NCI-H2227 (cell line): ENCODE results near the gene TRIM73.
"Not testable (repeated sequence)": the region's sequence is repeated elsewhere in the genome, so short reads cannot be mapped to it uniquely, and the experiment has no call there.

ENCODE experiments used
- DNase-seq: peaks from one replicate; lab custom pipeline; 2025; ENCODE audit not compliant: unreplicated experiment; lab: John Stamatoyannopoulos, UW

TRIM73 gene

DNA sequence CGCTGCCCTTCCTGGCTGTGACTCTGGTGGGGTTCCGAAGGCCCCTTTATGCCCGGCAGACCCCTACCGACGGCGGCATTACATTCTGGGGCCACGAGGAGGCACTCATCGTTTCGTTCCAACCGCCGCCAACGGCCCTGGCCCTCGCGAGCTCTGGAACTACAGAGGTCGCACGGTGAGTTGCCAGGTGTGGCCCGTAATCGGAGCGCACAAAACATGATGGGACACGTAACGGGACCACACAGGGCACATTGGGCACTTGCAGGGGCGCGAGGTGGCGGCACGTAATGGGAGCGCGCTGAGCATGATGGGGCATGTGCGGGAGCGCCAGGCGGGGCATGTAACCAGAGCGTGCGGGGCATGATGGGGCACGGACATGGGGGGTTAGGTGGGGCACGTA lies at the start of gene TRIM73:
Gene TRIM73, plus strand, starts transcription at position 301 of the 400 bp plus-strand sequence. CDS start 3,305 bp downstream, outside the sequence.
- DNase-seq: not testable (repeated sequence)

DNA sequence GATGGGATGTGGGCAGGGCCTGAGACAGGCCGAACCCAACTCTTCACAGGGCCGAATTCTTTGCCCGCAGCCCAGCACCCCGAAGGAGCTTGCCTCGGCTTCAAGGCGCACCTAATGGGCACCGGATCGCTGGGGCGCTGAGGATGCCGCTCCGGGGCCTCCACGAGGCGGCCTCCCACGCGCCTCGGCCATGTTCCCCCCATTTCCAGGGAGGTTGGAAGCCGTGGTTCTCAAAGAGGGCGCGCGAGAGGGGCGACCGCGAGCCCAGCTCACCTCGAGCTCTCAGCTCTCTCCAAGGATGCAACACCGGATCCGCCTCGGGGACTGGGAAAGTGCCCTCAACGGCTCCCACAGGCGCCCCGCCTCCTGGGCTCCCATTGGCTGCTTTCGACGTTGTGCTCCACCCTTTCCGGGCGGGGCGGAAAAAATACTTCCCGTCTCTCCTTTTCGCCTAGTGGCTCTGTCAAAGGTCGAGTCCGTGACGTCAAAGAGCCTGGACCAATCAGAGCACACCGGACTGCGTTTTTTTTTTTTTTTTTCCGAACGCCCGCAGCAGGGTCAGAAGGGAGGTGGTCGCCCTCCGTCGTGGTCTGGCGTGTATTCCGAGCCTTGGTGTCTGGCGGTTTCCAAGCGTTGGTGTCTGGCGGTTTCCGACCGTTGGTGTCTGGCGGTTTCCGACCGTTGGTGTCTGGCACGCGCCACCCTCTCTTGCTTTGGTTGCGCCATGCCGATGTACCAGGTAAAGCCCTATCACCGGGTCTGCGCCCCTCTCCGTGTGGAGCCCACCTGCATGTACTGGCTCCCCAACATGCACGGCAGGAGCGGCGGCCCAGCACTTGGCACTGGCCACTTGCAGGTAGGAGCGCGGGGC lies 36.5 kb upstream of the TRIM73 start:
- DNase-seq: not testable (repeated sequence)

DNA sequence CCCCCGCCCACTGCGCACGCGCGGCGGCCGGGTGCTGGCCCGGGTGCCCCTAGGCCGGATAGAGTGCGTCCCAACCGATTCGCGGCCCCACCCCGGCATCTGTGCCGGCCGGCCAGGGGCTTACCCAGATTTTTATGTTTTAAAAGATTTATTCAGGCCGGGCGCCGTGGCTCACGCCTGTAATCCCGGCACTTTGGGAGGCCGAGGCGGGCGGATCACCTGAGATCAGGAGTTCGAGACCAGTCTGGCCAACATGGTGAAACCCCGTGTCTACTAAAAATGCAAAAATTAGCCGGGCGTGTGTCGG lies 35.9 kb upstream of the TRIM73 start:
- DNase-seq: not testable (repeated sequence)

DNA sequence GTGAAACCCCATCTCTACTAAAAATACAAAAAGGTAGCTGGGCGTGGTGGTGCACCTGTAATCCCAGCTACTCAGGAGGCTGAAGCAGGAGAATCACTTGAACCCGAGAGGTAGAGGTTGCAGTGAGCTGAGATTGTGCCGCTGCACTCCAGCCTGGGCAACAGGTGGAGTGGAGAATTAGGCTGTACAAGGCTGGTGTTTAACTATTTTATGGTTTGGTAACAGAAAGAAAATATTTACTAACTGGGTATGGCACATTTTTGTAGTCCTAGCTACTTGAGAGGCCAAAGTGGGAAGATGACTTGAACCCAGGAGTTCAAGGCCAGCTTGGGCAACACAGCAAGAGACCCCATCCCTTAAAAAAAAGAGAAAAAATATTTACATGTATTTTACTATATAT lies 31.4 kb upstream of the TRIM73 start:
- not testable (repeated sequence) for DNase-seq

DNA sequence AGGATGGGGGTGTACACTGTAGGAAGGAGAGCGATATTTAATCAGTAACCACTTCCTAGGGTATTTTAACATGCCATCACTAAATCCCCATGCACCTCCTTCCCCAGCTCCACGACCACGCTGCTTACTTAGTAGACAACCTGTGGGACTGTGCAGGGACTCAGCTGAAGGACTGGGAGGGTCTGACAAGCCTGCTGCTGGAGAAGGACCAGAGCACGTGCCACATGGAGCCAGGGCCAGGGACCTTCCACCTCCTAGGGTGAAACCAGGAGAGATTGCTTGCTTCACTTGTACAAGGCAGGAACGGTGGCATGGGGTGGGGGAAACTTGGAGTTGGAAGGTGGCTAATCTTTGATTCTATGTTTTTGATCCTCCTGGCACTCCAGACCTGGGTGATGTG lies 28.8 kb upstream of the TRIM73 start:
- DNase-seq: not testable (repeated sequence)

DNA sequence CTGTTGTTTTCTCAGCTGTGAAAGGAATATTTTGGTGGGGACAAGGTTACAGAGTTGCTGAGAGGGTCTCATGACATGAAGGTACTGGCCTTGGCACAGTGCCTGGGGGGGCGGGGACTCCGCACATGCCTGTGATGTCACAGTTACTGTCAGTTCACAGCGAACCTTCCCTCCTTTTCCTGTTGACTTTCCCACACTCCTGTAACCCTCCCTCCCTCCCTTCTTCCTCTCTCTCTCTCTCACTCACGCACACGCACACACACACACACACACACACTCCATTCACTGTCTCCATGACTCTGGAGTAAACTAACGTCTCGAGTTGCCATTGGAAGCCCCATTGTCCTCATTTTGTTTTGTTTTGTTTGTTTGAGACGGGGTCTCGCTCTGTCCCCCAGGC lies 28.1 kb upstream of the TRIM73 start:
- not testable (repeated sequence) for DNase-seq

DNA sequence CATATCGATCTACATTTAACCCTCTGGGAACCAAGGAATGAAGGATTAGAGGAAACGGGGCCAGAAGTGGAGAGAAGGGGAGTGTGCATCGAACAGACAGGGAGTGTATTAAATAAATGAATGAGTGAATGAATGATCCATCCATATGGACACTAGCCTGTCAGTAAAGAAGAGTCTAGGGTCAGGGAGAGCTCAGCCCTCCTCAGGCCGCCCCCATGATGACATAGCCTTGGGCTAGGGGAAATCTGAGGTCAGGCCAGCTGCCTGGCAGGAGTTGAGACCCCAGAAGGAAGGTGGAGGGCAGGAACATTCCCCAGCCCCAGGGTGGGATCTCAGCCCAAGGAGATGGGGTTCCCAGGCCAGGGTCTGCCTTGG lies 21.3 kb upstream of the TRIM73 start:
- not testable (repeated sequence) for DNase-seq

DNA sequence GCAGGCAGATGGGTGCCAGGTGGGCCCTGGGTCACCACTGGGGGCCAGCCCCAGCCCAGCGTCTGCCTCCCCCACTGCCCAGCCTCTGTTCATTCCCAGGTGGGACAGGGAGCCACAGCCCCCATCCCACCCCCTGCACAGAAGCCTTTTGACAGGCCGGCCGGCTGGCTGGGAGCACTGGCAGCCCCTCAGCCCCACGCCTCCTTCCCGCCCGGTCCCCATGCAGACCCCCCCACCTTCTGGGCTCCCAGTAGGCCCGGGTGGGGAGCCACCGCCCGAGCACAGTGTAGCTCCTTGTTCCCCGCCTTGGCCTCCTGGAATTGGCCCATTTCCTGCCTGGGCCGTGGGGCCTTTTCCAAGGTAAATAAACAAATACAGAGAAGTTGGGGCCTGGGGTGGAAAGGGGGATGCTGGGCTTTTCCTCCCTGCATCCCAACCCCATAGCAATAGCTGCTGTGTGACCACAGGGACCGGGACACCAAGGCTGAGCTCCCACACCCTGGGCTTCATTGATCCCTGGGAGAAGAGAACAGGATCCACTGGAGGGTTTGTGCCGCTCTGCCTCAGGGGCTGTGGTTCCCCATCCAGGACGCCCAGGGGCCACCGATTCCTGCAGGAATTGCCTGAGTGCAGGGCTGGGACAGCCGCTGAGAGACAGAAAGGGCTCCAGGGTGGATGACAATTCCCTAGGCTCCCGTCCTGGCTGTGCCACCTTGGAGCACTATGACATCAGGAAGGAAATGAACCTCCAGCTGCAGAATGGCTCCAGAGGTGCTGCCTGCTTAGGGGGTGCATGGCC lies 20.7 kb upstream of the TRIM73 start:
- DNase-seq: not testable (repeated sequence)

DNA sequence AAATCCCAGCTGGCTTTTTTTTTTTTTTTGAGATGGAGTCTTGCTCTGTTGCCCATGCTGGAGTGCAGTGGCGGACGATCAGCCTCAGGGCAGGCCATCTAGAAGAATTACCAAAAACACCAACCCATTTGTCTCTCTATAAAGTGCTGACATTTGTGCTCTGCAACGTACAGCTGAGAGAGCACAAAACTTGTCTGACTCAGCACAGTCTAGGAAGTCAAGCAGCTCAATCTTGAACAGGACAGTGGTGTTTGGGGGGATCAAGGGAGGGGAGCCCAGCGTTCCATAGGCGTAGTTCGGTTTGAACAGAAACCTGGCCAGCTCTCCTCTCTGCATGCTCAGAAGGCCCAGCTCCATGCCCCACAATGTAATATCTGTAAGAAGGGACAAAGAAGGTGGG lies 2.2 kb upstream of the TRIM73 start:
- DNase-seq: not testable (repeated sequence)

DNA sequence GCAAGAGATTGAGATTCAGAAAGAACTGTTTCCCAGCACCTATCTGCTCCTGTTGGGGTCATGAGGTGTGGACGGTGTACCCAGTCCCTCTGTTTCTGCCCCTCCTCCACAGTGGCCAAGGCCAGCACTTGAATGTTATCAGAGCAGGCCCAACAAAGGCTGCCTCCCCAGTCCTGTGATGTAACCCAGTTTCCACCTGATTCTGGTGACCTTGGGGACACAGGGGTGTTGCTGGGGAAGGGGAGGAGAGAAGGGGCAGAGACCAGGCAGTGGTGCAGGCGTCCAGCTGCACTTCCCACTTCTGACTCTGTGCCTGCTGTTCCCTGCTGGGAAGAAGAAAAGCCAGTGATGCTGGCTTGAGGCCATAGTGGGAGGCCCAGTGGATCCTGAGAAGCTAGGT lies 2.4 kb downstream of the TRIM73 start:
- not testable (repeated sequence) for DNase-seq

DNA sequence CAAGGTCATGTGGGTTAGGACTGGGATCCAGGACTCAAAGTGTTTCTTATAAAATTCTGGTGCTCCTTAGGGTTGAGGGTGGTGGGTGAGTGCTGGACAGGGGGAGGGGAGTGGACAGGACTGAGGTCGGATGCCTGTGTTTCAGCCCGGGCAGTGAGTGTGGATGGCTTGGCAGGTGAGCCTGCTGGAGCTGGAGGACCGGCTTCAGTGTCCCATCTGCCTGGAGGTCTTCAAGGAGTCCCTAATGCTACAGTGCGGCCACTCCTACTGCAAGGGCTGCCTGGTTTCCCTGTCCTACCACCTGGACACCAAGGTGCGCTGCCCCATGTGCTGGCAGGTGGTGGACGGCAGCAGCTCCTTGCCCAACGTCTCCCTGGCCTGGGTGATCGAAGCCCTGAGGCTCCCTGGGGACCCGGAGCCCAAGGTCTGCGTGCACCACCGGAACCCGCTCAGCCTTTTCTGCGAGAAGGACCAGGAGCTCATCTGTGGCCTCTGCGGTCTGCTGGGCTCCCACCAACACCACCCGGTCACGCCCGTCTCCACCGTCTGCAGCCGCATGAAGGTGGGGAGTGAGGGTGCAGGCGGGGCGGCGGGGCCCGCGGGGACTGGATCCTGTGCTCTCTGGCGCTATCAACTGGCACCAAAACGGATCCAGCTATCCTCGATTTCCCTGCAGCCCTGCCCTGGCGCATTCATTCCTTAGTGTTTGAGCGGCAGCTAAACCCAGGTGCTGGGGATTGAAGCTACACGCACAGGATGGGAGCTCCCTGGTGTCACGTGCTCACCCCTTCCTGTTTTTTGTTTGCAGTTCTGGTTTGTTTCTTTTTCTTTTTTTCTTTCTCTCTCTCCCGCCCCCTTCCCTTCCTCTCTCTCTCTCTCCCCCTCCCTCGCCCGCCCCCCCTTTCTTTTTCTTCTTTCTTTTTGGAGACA lies 3.6 kb downstream of the TRIM73 start:
- DNase-seq: not testable (repeated sequence)

DNA sequence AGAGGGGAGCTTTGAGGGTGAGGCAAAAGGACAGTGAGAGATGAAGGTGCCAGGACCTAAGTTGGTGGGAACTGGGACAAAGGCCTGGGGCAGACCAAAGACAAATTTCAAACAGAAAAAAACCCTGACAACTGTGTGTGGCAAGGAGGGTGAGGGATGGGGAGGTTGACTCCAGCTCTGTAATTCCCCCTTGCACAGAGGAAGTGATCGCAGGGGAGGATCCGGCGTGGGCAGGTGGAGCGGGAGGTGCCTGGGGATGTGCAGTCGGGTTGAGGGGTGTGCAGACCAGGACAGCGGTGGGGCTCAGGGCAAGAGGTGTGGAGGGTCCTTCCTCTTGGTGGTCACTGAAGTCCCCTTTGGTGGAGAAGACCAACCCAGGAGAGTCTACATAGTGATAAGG lies 5.1 kb downstream of the TRIM73 start:
- not testable (repeated sequence) for DNase-seq

DNA sequence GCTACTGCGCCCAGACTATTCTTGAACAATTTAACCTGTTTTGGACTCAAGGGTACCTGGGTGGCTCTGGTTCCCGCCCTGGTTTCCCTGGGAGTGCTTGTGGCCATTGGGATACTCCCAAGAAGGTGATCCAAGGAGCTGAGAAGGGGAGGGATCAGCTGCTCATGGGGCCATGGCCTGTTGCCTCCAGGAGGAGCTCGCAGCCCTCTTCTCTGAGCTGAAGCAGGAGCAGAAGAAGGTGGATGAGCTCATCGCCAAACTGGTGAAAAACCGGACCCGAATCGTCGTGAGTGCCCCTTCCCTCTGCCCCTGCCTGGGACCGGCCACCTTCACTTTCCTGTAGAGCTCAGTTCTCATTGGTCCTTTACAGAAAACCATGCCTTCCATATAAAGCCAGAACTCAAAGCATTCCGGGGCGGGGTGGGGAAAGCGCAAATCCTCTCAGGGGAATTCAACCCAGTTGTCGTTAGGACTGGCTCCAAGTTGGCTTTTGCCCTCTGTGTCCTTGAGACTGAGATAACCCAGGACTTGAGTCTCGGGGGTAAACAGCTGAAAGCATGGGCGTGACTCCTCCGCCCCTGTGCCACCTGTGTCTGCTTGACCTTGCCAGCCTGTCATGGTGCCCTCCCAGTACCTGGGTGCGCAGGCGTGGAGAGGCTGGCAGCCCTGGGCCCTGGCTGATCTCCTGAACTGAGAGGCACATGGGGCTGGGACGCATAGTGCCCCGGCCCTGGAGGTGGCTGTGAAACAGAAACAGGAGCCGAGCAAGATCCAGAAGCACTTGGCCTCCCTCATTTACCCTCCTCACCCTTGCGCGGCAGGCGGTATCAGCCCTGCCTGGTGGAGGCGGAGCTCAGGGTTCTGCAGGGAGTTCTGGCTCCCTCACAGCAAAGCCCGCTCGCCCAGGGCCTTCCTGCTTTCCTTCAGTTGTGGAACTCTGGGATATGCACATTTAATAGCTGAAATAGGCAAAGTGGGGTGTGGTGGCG lies 8.3 kb downstream of the TRIM73 start:
- DNase-seq: not testable (repeated sequence)

DNA sequence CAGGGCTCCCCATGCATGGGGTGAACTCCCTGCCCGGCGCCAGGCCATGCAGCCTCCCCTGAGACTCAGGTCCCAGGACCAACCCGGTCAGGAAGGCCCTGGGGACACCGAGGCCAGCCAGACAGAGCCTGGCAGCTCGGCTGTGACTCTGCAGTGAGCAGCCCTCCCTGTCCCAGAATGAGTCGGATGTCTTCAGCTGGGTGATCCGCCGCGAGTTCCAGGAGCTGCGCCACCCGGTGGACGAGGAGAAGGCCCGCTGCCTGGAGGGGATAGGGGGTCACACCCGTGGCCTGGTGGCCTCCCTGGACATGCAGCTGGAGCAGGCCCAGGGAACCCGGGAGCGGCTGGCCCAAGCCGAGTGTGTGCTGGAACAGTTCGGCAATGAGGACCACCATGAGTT lies 9.2 kb downstream of the TRIM73 start:
- not testable (repeated sequence) for DNase-seq

DNA sequence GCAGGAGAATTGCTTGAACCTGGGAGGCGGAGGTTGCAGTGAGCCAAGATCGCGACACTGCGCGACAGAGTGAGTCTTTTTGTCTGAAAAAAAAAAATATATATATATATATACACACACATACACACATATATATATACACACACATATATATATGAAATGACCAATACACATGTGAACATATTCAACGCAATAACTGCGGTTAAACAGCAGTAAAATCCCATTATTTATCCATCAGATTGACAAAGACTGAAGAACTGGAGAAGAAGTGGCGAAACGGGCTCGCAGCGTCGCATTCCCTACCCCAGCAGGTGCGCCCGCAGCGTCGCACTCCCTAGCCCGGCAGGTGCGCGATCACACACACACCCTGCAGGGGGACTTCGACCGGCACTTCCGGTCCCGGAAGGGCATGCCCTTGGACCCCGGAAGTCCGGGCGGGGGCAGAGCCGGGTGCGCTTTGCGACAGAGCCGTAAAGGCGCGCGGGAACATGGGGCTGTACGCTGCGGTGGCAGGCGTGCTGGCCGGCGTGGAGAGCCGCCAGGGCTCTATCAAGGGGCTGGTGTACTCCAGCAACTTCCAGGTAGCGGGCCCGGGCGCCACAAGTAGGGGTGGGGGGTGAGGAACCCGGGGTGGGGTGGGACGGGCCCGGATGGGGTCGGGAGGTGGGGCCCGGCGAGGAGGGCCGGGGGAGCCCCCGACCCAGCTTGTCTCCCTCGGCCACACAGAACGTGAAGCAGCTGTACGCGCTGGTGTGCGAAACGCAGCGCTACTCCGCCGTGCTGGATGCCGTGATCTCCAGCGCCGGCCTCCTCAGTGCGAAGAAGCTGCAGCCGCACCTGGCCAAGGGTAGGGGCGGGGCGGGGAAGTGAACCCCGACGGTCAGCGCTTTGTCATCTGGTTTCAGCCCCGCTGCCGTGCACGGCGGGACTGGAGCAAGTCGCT lies 14.7 kb downstream of the TRIM73 start:
- DNase-seq: not testable (repeated sequence)

DNA sequence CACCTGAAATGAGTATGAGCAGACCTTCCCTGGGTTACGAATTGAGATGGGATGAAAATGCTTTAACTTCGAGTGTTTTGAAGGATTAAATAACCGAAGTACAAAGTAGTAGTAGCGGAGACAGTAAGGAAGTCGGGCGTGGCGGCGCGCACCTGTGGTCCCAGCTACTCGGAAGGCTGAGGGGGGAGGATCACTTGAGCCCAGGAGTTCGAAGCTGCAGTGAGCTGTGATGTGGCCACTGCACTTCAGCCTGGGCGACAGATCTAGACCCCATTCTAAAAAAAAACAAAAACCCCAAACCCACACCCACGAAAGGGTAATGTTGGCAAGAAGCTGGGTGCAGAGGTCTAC lies 15.4 kb downstream of the TRIM73 start:
- DNase-seq: not testable (repeated sequence)

DNA sequence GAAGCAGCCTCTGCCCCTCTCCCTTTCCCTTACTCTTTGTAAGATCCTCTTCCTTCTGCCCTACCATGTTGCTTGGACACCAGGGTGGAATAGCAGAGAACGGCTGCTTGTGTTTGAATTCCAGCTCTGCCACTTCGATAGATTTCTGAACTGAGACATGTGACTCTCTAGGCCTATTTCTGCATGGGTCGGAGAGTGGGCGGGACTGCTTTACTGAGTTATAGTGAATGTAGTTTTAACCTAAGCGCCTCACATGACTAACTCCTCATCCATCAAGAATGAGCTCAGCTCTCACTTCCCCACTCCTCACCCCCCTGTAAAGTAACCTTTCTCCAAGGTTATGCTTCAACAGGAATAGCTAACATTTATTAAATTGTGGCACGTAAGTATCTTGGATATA lies 18.8 kb downstream of the TRIM73 start:
- DNase-seq: not testable (repeated sequence)

DNA sequence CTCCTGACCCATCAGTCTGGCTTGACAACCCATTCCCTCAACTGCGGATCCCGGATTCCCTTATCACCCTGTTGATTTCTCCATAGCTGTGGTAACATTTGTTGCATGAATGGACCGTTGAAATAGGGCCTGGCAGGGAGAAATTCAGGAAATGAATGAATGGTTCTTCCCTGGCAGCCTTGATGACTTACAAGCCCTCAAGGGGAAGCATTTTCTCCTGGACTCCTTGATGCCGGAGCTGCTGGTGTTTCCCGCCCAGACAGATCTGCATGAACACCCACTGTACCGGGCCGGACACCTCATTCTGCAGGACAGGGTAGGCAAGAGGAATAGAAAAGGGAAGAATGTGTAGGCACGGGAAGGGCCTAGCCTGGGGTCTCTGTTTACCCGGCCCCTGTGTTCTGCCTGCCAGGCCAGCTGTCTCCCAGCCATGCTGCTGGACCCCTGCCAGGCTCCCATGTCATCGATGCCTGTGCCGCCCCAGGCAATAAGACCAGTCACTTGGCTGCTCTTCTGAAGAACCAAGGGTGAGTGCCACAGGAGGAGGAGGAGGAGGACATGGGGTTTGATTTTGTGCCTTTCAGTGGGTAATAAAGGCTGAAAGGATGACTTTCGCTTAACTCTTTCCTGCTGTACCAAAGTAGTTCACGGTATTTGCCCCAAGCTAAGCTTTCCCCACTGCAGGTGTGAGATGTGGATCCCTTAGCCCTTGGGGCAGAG lies 19.4 kb downstream of the TRIM73 start:
- DNase-seq: not testable (repeated sequence)
